HG03103 (cell line): ENCODE measurements around the gene ABHD15.
"Not testable (repeated sequence)": the region's sequence is repeated elsewhere in the genome, so short reads cannot be mapped to it uniquely, and the experiment has no call there.

Experiments used
- ATAC-seq: cut with Tn5 transposase; IDR thresholded peaks from one replicate; pipeline ENCODE4 v1.9.1; 2021; ENCODE audit warnings: low read depth; ENCODE audit not compliant: unreplicated experiment

The ABHD15 gene

GRCh38 chr17:29571883-29572681, 5.2 kb upstream of the ABHD15 start:
- no peak for ATAC-seq

- no peak for ATAC-seq
Observed at GRCh38 chr17:29571486-29571882, 4.6 kb upstream of the ABHD15 start.

GRCh38 chr17:29570521-29570920, 3.7 kb upstream of the ABHD15 start:
- ATAC-seq = no peak

- no peak for ATAC-seq
Observed at GRCh38 chr17:29569245-29569950, 2.6 kb upstream of the ABHD15 start.

- ATAC-seq = peak; percentile 37
Observed at GRCh38 chr17:29568331-29569244, 1.8 kb upstream of the ABHD15 start, which contains the start of gene TP53I13. Gene TP53I13 (plus strand): TSS chr17:29568701. CDS start chr17:29568759, 58 bp downstream.

DNA sequence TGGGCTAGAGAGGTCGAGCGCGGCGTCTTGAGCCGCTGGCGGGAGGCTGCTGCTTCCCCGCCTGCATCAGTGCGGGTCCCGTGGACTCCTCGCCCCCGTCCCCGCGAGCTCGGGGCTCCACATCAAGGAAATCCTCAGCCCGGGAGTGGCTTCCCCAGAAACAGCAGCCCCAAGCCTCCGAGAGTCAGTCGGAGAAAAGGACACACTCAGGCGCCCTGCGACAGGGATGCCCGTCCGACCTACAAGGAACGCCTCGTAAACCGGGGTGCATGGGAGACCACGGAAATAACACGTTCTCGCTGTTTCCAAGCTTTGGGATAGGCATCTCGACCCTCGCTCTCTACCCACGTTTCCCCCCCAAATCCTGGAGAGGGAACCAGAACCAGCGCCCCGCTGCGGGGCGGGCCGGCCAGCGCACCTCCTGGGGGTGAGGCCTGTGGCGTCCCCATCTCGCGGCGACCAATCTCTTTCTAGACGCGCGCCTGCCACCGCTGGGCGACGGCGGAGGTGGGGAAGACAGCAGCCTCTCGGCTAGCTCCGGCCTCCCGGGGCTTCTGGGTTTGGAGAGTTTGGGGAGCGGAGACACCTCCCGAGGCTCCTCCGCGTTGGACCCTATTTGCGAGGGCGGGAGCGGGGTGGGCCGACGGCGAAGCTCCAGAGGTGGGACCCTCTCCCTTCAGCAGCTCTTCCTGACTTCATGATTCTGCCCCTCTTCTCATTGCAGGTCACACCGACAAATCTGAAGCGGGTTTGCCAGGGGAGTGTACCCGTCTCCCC, 905 bp upstream of the ABHD15 start:
- ATAC-seq = peak; percentile 30

GRCh38 chr17:29567304-29567553, 392 bp upstream of the ABHD15 start:
- ATAC-seq = no peak

DNA sequence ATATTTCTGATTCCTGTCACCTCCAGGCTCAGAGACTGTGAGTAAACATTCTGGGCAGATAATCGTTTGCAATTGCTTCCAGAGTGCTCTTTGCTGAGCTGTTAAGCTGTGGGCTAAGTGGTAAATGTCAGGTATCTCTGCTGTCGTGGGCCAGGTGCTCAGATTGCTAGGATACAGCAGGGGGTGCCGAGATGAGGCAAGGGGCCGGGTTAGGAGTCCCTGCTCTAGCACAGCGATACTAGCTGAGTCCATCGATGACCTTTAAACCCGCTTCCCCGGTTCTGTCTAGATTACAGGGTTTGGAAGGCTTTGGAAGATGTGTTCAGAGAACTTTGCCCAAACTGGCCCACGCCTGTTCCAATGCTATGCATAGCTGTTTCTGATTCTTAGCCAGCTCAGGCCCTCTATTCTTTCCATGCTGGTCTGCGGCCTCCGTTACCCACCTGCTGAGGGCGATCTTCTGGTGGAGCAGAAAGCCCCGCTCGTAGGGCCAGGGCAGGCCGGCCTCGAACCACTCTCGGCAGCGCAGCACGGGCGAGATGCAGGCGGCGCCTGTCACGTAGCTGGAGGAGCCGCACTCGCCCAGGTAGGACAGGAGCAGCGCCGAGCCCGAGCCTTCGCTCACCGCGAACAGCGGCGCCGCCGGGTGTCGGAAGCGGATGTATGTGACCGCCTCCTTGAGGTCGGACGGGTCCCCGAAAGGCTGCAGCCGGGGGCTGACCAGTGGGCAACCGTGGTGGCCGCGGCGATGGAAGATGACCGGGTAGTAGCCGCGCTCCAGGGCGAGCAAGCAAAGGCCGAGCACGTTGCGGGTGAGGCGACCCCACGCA, 979 bp downstream of the ABHD15 start:
- ATAC-seq = no peak

- no peak for ATAC-seq
Observed at GRCh38 chr17:29563816-29564215, 3.0 kb downstream of the ABHD15 start.

DNA sequence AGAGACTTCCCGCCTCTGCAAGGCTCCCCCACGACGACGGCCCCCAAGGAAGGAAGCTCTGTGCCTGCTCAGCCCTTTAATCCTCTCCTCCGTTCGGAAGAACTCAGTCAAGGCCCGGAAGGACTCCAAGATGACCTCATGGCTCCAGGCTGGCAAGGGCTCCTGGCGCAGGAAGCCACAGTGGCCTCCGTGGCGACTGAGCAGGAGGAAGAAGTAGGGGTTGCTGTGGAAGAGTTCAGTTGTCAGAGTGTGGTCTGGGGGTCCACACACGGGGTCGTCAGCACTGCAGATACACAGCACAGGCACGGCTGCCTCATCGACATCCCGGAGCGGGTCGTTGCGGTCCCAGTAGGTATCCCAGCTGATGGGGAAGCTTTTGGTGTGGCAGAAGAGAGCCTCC, 4.2 kb downstream of the ABHD15 start:
- ATAC-seq = no peak

- ATAC-seq = no peak
Observed at GRCh38 chr17:29561554-29562517, 5.0 kb downstream of the ABHD15 start.

- ATAC-seq = no peak
Observed at GRCh38 chr17:29560316-29560715, 6.5 kb downstream of the ABHD15 start.

GRCh38 chr17:29559640-29560039, 7.2 kb downstream of the ABHD15 start:
- no peak for ATAC-seq

DNA sequence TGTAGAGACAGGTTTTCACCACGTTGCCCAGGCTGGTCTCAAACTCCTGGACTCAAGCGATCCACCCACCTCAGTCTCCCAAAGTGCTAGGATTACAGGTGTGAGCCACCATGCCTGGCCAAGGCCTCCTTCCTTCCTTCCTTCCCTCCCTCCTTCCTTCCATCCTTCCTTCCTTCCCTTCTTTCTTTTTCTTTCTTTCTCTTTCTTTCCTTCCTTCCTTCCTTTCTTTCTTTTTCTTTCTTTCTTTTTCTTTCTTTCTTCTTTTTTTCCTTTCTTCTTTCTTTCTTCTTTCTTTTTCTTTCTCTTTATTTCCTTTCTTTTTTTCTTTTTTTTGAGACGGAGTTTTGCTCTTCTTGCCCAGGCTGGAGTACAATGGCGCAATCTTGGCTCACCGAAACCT, 8.7 kb downstream of the ABHD15 start:
- ATAC-seq = not testable (repeated sequence)

- no peak for ATAC-seq
Observed at GRCh38 chr17:29557739-29558116, 9.1 kb downstream of the ABHD15 start.

- ATAC-seq = no peak
Observed at GRCh38 chr17:29557085-29557738, 9.6 kb downstream of the ABHD15 start.

DNA sequence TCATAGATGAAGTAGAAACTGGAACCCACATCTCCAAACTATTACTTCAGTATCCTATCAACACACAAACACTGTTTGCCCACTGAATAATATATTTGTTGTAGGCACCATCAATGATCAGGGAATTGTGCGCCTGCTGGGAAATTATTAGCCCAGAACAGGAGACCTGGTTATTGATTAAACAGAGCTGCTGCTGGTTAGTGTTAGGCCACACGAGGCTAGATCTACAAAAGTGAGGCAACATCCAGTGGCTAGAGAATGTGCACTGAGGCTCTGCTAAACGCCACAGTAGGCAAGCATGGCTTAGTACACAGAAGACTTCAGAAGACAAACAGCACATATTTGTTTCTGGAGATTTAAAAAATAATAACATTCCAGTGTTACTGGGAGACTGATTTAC, 11.0 kb downstream of the ABHD15 start:
- no peak for ATAC-seq
